HG03103 (cell line): ENCODE measurements around the gene DDX55.
"Not testable (repeated sequence)": the region's sequence is repeated elsewhere in the genome, so short reads cannot be mapped to it uniquely, and the experiment has no call there.

ENCODE experiments used
- ATAC-seq: cut with Tn5 transposase; IDR thresholded peaks from one replicate; pipeline ENCODE4 v1.9.1; 2021; ENCODE audit warnings: low read depth; ENCODE audit not compliant: unreplicated experiment

The DDX55 gene

GRCh38 chr12:123601602-123602489 lies at the start of gene DDX55:
Gene DDX55, plus strand, starts transcription at chr12:123602099. Its CDS starts 50 bp downstream, at chr12:123602149.
- ATAC-seq, result peak; percentile 76

DNA sequence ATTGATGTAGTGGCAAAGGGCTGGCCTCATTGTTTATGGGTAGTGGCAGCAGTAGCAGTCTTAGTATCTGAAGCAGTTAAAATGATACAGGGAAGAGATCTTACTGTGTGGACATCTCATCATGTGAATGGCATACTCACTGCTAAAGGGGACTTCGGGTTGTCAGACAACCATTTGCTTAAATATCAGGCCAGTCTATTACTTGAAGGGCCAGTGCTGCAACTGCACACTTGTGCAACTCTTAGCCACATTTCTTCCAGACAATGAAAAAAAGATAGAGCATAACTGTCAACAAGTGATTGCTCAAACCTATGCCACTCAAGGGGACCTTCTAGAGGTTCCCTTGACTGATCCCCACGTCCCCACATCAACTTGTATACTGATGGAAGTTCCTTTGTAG lies 47.8 kb upstream of the DDX55 start:
- not testable (repeated sequence) for ATAC-seq

- ATAC-seq, result not testable (repeated sequence)
Observed at GRCh38 chr12:123554843-123555242, 47.1 kb upstream of the DDX55 start.

DNA sequence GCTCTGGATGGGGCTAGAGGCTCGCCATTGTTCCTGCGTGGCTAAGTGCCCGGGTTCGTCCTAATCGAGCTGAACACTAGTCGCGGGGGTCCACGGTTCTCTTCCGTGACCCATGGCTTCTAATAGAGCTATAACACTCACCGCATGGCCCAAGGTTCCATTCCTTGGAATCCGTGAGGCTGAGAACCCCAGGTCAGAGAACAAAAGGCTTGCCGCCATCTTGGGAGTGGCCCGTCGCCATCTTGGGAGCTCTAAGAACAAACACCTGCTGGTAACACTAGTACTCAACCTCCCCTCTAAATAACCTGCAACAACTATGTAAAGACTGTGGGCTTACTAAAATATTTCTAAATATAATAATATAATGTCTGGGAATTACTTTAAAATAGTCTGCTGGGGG lies 43.4 kb upstream of the DDX55 start:
- ATAC-seq, result not testable (repeated sequence)

GRCh38 chr12:123559468-123559867 lies 42.4 kb upstream of the DDX55 start:
- no peak for ATAC-seq

GRCh38 chr12:123571343-123571813 lies 30.5 kb upstream of the DDX55 start:
- ATAC-seq, result no peak

DNA sequence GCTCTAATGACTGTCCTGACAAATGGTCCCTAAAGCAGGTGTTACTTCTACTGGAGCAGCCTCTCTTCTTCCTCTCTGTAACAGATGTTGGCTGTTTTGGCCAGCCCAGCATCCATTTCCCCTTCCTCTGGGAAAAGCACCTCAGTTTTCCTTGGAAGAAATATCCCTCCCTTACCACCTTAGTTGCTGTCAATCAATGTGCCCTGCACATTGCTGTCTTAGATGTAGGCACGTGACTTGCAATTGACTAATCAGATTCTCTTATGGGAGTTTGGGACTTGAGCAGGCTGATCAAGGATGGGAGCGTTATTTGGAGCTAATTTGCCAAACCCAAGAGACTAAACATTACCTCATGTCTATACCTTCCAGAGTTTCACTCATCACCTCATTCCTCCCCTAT lies 29.5 kb upstream of the DDX55 start:
- ATAC-seq, result no peak

GRCh38 chr12:123573870-123574269 lies 28.0 kb upstream of the DDX55 start:
- ATAC-seq, result no peak

GRCh38 chr12:123576611-123577010 lies 25.3 kb upstream of the DDX55 start:
- ATAC-seq, result no peak

DNA sequence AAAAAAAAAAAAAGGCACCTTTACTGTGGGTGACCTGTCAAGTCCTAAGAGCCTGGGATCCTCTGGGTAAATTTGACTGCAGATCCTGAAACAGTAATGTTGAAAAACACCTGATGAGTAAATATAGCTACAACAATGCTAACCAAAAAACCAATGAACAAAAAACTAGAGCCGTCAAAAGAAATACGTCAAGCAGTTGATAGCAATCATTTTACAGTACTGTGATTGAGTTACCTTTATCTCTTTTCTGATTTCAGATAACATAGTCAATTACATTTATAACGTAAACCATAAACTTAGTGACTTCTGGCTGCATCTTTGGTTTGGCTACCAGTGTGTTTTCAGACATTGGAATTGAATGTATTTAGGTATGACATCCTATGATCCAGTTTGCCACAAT lies 23.7 kb upstream of the DDX55 start:
- no peak for ATAC-seq

DNA sequence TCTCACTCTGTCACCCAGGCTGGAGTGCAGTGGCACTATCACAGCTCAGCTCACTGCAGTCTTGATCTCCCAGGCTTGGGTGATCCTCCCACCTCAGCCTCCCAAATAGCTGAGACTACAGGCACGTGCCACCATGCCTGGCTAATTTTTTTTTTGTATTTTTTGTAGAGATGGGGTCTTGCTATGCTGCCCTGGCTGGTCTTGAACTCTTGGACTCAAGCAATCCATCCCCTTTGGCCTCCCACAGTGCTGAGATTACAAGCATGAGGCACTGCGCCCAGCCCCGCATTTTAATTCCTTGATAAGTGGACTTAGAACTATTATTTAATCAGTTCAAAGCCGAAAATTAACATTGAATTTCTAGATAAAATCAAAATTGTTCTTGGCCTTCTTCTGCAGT lies 23.1 kb upstream of the DDX55 start:
- ATAC-seq, result not testable (repeated sequence)

GRCh38 chr12:123580772-123581171 lies 21.1 kb upstream of the DDX55 start:
- ATAC-seq, result no peak

GRCh38 chr12:123591702-123592481 lies 10.0 kb upstream of the DDX55 start:
- ATAC-seq, result no peak

- ATAC-seq, result no peak
Observed at GRCh38 chr12:123595729-123596128, 6.2 kb upstream of the DDX55 start.

GRCh38 chr12:123597100-123597499 lies 4.8 kb upstream of the DDX55 start:
- ATAC-seq, result no peak

GRCh38 chr12:123598522-123598921 lies 3.4 kb upstream of the DDX55 start:
- ATAC-seq, result no peak

- ATAC-seq, result no peak
Observed at GRCh38 chr12:123599310-123599709, 2.6 kb upstream of the DDX55 start.

DNA sequence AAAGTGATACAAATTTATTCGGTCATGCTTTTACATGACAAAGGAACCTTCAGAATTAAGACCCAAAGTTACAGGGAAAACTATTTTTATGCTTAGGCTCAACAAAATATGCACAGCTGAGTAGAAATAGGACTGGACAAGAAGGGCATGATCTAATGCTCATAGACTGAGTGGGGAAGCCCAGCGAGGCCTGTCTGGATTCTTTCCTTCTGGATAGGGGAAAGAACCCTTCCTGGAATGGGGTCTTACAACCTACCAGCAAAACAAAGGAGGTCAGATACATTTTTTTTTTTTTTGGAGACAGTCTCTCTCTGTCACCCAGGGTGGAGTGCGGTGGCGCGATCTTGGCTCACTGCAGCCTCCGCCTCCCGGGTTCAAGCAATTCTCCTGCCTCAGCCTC lies 2.2 kb upstream of the DDX55 start:
- ATAC-seq, result no peak

DNA sequence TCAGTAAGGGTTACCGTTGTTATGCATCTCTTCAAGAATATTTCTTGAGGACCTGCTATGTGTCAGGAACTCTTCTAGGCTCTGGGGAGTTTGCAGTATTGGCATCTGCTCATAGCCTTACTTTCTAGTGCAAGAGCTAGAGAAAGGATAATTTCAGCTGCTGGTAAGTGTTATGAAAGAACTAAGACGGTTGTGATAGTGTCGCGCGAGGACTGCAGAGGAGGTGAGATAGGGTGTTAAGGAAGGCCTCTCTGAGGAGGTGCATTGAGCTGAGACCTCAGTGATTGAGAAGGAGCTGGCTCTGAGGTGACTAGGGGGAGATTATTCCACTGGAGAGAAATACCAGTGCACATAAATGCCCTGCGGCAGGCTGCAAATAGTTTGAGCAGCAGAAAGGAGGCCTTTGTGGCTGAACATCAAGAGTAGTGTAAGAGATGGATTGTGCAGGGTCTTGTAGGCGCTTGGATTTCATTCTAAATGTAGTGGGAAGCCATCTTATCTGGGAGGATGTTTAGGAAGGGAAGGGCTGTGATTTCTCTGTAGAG lies 824 bp downstream of the DDX55 start:
- ATAC-seq, result no peak

DNA sequence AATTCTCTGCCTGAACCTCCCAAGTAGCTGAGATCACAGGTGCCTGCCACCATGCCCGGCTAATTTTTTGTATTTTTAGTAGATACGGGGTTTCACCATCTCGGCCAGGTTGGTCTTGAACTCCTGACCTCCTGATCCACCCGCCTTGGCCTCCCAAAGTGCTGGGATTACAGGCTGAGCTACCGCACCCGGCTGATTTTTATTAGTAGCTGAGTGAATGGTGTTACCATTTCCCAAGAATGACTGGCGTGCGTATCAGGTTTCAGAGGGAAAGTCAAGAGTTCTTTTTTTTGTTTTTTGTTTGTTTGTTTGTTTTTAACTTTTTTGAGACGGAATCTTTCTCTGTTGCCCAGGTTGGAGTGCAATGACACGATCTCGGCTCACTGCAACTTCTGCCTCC lies 1.6 kb downstream of the DDX55 start:
- not testable (repeated sequence) for ATAC-seq

GRCh38 chr12:123607756-123608155 lies 5.9 kb downstream of the DDX55 start:
- ATAC-seq, result no peak
